Pancreas (tissue), 10 donors: ENCODE measurements around the gene HASPIN. TPM values are rescaled to one million over a fixed set of nuclear protein-coding genes. Genes with fewer than 3 reads are reported as not detected.
"Not testable (repeated sequence)": the region's sequence is repeated elsewhere in the genome, so short reads cannot be mapped to it uniquely, and the experiment has no call there.

Experiments
- ATAC-seq, 4 donors: fragments of 200-7000 bp; cut with Tn5 transposase; one replicate each; pipeline versions ENCODE4 v1.8.0 to v1.9.1; 2020; ENCODE audit warnings: mild to moderate bottlenecking in 4 of 4, moderate library complexity in 4 of 4
- DNase-seq, 6 donors: peaks; one replicate each; pipeline ENCODE4 v3.0.0-alpha.2; 2020
- FAIRE-seq: peaks from 2 replicates; lab custom pipeline; 2012; peaks lifted over from hg19 to GRCh38; lab: Jason Lieb, UNC
- H3K27ac ChIP-seq, 4 donors: fragments of 200-600 bp; sonication (generic); 1 replicate in 3 of 4; 2 replicates in 1 of 4; pipeline versions ENCODE4 v1.5.0 to v1.8.0; 2020
- H3K27me3 ChIP-seq, 4 donors: fragments of 200-600 bp; one replicate each; pipeline ENCODE4 v1.8.0; 2021
- H3K36me3 ChIP-seq, 3 donors: fragments of 200-600 bp; sonication (generic) in 1 of 3; one replicate each; pipeline versions ENCODE4 v1.5.0 to v1.8.0; 2020 to 2021
- H3K4me1 ChIP-seq, 3 donors: fragments of 200-600 bp; one replicate each; pipeline ENCODE4 v1.8.0; 2021
- H3K4me3 ChIP-seq, 4 donors: fragments of 200-600 bp; sonication (generic) in 2 of 4; one replicate each; pipeline versions ENCODE4 v1.5.0 to v1.8.0; 2020 to 2021
- H3K9me3 ChIP-seq, 4 donors: fragments of 200-600 bp; one replicate each; pipeline ENCODE4 v1.8.0; 2021
- WGBS, 2 donors: extraction: QIAGEN DNeasy Blood & Tissue Kit; methylation state at CpG; one replicate each; pipeline ENCODE4 v1.1.7; 2013; 5-methylcytosine and 5-hydroxymethylcytosine counted together
- intact Hi-C, 3 donors: fragments of 100-400 bp; cut with DNase I; formaldehyde crosslinking; loops; one replicate each; pipeline versions ENCODE4 v1.11.1 to v1.14.2; 2022
- polyA plus RNA-seq, 2 donors: library from polyadenylated mRNA; stranded (reverse); fragments of 200-250 nt; gene quantifications; one replicate each; pipeline ENCODE4 v1.2.3, GENCODE V29; 2013
- total RNA-seq, 6 donors: library from RNA; stranded (reverse); fragmentation: NEBNext Ultra II Directional in 4 of 6; extraction: Animal tissue kit (Norgen Biotek cat#: 25700) in 4 of 6; gene quantifications; one replicate each; pipeline versions ENCODE4 v1.2.1 to v1.2.4, GENCODE V29; 2021 to 2023
- TF ChIP-seq, protein P1 (sequence below), 4 donors: fragments of 200-600 bp; sonication (generic) in 3 of 4; IDR thresholded peaks; one replicate each; pipeline versions ENCODE4 v1.5.0 to v1.8.0; 2021; ENCODE audit warnings: antibody characterized with exemption in 4 of 4
- donor health status: healthy with polysubstance abuse.
- donor health status: DM: no; HTN: no; CAD: no; lungs with moderate emphysema.
- donor health status: DM: no; HTN: no; CAD: no.
- donor health status: control.
- donor health status: control.
- donor health status: Bipolar disorder and iron deficiency.
- donor health status: DM: yes; HTN: yes; CAD: no.
- donor health status: DM: no; HTN: no; CAD: no.
- donor health status: DM: no; HTN: no; CAD: no.
- donor health status: DM: yes; HTN: yes; CAD: no.

The HASPIN gene
- total and polyA plus RNA-seq, 8 donors: 0.05 to 0.31 (median 0.21) TPM; not detected in 2

DNA sequence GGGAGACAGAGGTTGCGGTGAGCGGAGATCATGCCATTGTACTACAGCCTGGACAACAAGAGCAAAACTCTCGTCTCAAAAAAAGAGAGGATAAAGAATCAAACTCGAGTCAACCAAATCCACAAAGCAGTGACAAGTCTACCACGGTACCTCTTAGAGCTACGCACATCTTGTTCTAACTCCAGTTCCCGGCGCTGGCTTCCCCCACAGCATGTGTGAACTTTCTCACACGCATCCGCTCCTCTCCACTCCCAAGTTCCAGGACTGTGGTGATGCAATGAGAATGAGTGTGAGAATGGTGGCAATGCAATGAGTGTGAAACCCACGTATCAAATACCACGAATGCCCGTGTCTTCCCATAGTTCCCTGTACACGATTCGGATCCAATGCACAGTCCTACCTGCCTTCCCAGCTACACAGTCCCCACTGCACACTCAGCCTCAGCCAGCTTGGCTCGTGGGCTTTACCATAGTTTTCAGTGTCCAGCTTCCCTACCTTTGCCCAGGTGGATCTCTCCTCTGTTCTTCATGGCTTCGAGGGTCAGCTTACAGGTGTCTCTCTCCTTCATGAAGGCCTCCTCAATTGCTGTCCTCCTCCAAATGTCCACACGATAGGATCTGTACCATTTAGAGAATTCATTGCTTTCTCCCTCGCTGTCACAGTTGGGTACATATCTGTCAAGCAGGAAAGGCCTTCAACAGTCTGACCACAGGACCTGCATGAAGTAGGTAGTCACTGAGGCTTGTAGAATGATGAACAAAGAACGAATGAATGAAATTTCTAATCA lies 18.6 kb upstream of the HASPIN start:
- Histone ChIP-seq H3K4me1 (no peaks in the 10 kb centered on the region), H3K36me3 (no peaks in the 10 kb centered on the region), H3K9me3 (no peaks in the 10 kb centered on the region), H3K4me3 (no peak overlapping the region), H3K27me3 (no peaks in the 10 kb centered on the region), H3K27ac (no peak overlapping the region)
- DNase-seq (no peak), ATAC-seq (no peak), FAIRE-seq (no peak)
- TF ChIP-seq, protein P1, sequence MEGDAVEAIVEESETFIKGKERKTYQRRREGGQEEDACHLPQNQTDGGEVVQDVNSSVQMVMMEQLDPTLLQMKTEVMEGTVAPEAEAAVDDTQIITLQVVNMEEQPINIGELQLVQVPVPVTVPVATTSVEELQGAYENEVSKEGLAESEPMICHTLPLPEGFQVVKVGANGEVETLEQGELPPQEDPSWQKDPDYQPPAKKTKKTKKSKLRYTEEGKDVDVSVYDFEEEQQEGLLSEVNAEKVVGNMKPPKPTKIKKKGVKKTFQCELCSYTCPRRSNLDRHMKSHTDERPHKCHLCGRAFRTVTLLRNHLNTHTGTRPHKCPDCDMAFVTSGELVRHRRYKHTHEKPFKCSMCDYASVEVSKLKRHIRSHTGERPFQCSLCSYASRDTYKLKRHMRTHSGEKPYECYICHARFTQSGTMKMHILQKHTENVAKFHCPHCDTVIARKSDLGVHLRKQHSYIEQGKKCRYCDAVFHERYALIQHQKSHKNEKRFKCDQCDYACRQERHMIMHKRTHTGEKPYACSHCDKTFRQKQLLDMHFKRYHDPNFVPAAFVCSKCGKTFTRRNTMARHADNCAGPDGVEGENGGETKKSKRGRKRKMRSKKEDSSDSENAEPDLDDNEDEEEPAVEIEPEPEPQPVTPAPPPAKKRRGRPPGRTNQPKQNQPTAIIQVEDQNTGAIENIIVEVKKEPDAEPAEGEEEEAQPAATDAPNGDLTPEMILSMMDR (IDR thresholded peaks at IDR 0.05): no peak
- intact Hi-C loops: no loop called here
- WGBS, 2 donors: 60 to 67% methylated on average over 20 of the region's 20 CpGs

DNA sequence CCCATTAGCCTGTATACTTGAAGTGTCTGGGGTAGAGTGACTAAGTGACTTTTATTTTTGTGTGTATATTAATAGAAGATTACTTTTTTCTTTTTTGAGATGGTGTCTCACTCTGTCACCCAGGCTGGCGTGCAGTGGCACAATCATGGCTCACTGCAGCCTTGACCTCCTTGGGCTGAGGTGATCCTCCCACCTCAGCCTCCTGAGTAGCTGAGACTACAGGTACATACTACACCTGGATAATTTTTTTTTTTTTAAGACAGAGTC lies 18.1 kb upstream of the HASPIN start:
- WGBS, 2 donors: 100% methylated on average over 1 of the region's 1 CpG
- H3K27me3 ChIP-seq, DNase-seq, H3K4me3 ChIP-seq, FAIRE-seq, intact Hi-C loops, H3K27ac ChIP-seq, H3K36me3 ChIP-seq, H3K9me3 ChIP-seq, ATAC-seq, H3K4me1 ChIP-seq: not testable (repeated sequence)

DNA sequence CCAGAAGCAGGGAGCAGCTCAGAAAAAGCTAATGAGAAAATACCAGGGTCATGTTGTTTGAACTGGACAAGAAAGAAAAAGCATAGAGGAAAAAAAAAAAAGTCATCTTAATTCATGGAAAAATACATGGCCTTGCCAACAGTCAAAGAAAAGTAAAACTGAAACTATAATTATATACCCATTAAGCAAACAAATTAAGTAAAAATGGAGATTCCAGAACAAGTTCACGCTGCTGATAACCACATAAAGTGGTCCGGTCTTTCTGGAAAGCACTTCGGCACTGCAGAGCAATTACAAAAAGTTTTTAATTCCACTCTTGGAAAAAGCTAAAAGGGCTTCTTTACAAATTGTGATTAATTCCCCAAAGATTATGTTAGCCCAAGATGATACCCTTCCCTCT lies 15.3 kb upstream of the HASPIN start:
- H3K36me3 ChIP-seq: no peaks in the 10 kb centered on the region
- DNase-seq: no peak
- no peaks in the 10 kb centered on the region for H3K9me3 ChIP-seq
- ATAC-seq: no peak
- no peaks in the 10 kb centered on the region for H3K27me3 ChIP-seq
- WGBS, 2 donors: 57 to 59% methylated on average over 3 of the region's 3 CpGs
- no peak overlapping the region for H3K27ac ChIP-seq
- TF ChIP-seq, protein P1 (IDR thresholded peaks at IDR 0.05): no peak
- no peak overlapping the region for H3K4me3 ChIP-seq
- intact Hi-C loops: no loop called here
- FAIRE-seq: no peak
- H3K4me1 ChIP-seq: no peaks in the 10 kb centered on the region

DNA sequence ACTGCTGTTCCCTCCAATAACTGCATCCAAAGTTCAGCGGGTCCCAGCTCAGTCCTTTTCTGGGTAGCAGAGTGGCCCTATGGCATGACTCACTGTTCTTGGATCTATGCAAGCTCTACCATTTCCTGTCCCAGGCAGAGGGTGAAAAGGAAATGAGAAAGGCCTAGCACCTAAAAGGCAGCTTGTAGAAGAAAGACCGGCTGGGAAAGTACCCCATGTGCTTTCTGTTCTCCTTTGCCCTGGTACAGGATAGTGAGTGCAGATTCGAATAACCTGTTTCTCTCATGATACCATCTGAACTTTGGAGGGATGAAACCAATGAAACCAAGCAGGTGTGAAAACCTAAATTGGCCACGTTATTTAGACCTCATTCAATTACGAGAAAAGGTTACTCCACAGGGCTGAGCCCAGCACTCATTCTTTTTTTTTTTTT lies 12.7 kb upstream of the HASPIN start:
- no peaks in the 10 kb centered on the region for H3K27me3 ChIP-seq
- no peak overlapping the region for H3K27ac ChIP-seq
- TF ChIP-seq, protein P1 (IDR thresholded peaks at IDR 0.05): no peak
- H3K4me1 ChIP-seq: no peaks in the 10 kb centered on the region
- WGBS, 2 donors: 70 to 88% methylated on average over 5 of the region's 5 CpGs
- peak in 3 of 4 donors; percentile 32 to 72 (median 59) for ATAC-seq
- peaks cover 0 to 18% (median 4%) of the 10 kb centered on the region in 3 donors for H3K36me3 ChIP-seq
- no peak for DNase-seq
- H3K4me3 ChIP-seq: no peak overlapping the region
- no peaks in the 10 kb centered on the region for H3K9me3 ChIP-seq
- FAIRE-seq: no peak
- intact Hi-C loops: no loop called here

DNA sequence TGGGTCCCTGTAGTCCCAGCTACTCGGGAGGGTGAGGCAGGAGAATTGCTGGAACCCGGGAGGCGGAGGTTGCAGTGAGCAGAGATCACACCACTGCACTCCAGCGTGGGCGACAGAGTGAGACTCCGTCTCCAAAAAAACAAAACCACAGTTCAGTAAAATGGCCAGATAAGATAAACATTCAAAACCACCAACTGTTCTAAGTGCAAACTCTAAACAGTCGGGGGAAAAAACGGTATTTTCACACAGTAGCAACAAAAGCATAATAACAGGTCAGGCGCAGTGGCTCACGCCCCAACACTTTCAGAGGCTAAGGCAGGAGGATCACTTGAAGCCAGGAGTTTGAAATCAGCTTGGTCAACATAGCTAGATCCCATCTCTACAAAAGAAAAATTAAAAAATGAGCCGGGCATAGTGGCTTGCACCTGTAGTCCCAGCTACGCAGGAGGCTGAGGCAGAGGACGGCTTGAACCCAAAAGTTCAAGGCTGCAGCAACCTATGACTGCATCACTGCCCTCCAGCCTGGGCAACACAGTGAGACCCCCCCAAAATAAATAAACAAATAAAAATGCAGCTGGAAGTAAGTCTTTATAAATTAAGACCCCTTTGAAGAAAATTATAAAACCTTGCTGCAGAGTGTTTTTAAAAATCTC lies 10.8 kb upstream of the HASPIN start:
- no peak for FAIRE-seq
- no peaks in the 10 kb centered on the region for H3K9me3 ChIP-seq
- H3K4me1 ChIP-seq: no peaks in the 10 kb centered on the region
- 83% methylated on average over 13 of the region's 13 CpGs for WGBS, 2 donors
- H3K27ac ChIP-seq: no peak overlapping the region
- TF ChIP-seq, protein P1 (IDR thresholded peaks at IDR 0.05): no peak
- intact Hi-C loops: no loop called here
- no peak overlapping the region for H3K4me3 ChIP-seq
- peaks cover 0 to 18% (median 4%) of the 10 kb centered on the region in 3 donors for H3K36me3 ChIP-seq
- DNase-seq: no peak
- ATAC-seq: no peak
- no peaks in the 10 kb centered on the region for H3K27me3 ChIP-seq
